GM23338 (cell line): Measurements from ENCODE around the gene BTLA. TPM values are rescaled to one million over a fixed set of nuclear protein-coding genes. Genes with fewer than 3 reads are reported as not detected.
"Not testable (repeated sequence)": the region's sequence is repeated elsewhere in the genome, so short reads cannot be mapped to it uniquely, and the experiment has no call there.

Experiments used
- ATAC-seq: fragments of 200-7000 bp; cut with Tn5 transposase; 3 replicates; pipeline ENCODE4 v1.9.1; 2020
- DNase-seq: peaks from one replicate; pipeline ENCODE4 v3.0.0-alpha.2; 2015; ENCODE audit warnings: low spot score
- H2AFZ ChIP-seq: fragments of 200-600 bp; sonication (generic); 2 replicates; pipeline ENCODE4 v1.8.0; 2016; ENCODE audit warnings: antibody characterized with exemption, mild to moderate bottlenecking, moderate library complexity
- H3F3A ChIP-seq: fragments of 200-600 bp; sonication (generic); replicated peaks from 2 replicates; pipeline ENCODE4 v1.8.0; 2017; ENCODE audit warnings: antibody characterized with exemption, mixed run types, low read depth
- H3K27ac ChIP-seq: fragments of 200-600 bp; sonication (generic); 2 replicates; pipeline ENCODE4 v1.6.1; 2016; ENCODE audit warnings: low read depth
- H3K27me3 ChIP-seq: fragments of 200-600 bp; sonication (generic); 2 replicates; pipeline ENCODE4 v1.8.0; 2016; ENCODE audit warnings: mild to moderate bottlenecking, mixed run types, moderate library complexity; ENCODE audit not compliant: insufficient read depth
- H3K36me3 ChIP-seq: fragments of 200-600 bp; sonication (generic); 2 replicates; pipeline ENCODE4 v1.8.0; 2016; ENCODE audit warnings: mild to moderate bottlenecking; ENCODE audit not compliant: insufficient read depth
- H3K4me1 ChIP-seq: fragments of 200-600 bp; sonication (generic); 2 replicates; pipeline ENCODE4 v1.8.0; 2016; ENCODE audit warnings: mild to moderate bottlenecking, moderate library complexity; ENCODE audit not compliant: insufficient read depth
- H3K4me2 ChIP-seq: fragments of 200-600 bp; sonication (generic); 2 replicates; pipeline ENCODE4 v1.7.1; 2017; ENCODE audit warnings: mixed run types
- H3K4me3 ChIP-seq: fragments of 200-600 bp; sonication (generic); 2 replicates; pipeline ENCODE4 v1.6.1; 2016; ENCODE audit warnings: mixed run types
- H3K79me2 ChIP-seq: fragments of 200-600 bp; sonication (generic); replicated peaks from 2 replicates; pipeline ENCODE4 v1.8.0; 2017; ENCODE audit warnings: mild to moderate bottlenecking; ENCODE audit not compliant: insufficient read depth
- H3K9me2 ChIP-seq: fragments of 200-600 bp; sonication (generic); 2 replicates; pipeline ENCODE4 v1.8.0; 2017; ENCODE audit not compliant: insufficient read depth
- H4K20me1 ChIP-seq: fragments of 200-600 bp; sonication (generic); replicated peaks from 2 replicates; pipeline ENCODE4 v1.8.0; 2017; ENCODE audit warnings: mild to moderate bottlenecking; ENCODE audit not compliant: insufficient read depth
- H3K27ac Mint-ChIP-seq: 2 replicates; pipeline ENCODE4 v1.8.0; 2020; ENCODE audit warnings: inconsistent platforms, mild to moderate bottlenecking, moderate library complexity, mixed read lengths
- H3K27me3 Mint-ChIP-seq: 3 replicates; pipeline ENCODE4 v1.8.0; 2022; ENCODE audit warnings: low read depth, mild to moderate bottlenecking, moderate library complexity, mixed read lengths, inconsistent platforms; ENCODE audit not compliant: insufficient read depth, poor library complexity
- H3K36me3 Mint-ChIP-seq: 3 replicates; pipeline ENCODE4 v1.8.0; 2021; ENCODE audit warnings: low read depth, mild to moderate bottlenecking, inconsistent platforms, moderate library complexity, mixed read lengths
- H3K4me1 Mint-ChIP-seq: 3 replicates; pipeline ENCODE4 v1.8.0; 2020; ENCODE audit warnings: mild to moderate bottlenecking, inconsistent platforms, mixed read lengths
- H3K4me3 Mint-ChIP-seq: 3 replicates; pipeline ENCODE4 v1.8.0; 2021; ENCODE audit warnings: moderate library complexity, mild to moderate bottlenecking, inconsistent platforms, mixed read lengths
- H3K9me3 Mint-ChIP-seq: 3 replicates; pipeline ENCODE4 v1.8.0; 2020; ENCODE audit warnings: moderate library complexity, mild to moderate bottlenecking, inconsistent platforms, mixed read lengths
- CREB1 ChIP-seq: fragments of 250-450 bp; sonication (Bioruptor Pico); IDR thresholded peaks from 2 replicates; pipeline ENCODE4 v1.5.0; 2020; ENCODE audit warnings: low read depth, mild to moderate bottlenecking, moderate library complexity
- CTCF ChIP-seq, 2 experiments: fragments of 200-600 bp in 1 of 2; sonication (generic) in 1 of 2; conservative IDR thresholded peaks; 2 replicates each; pipeline versions ENCODE4 v1.5.1 to v1.6.1; 2016 to 2017; ENCODE audit warnings: antibody characterized with exemption in 2 of 2, low read depth in 2 of 2, mild to moderate bottlenecking in 2 of 2, moderate library complexity in 1 of 2
- EZH2 ChIP-seq: fragments of 200-600 bp; sonication (generic); IDR thresholded peaks from one replicate; pipeline ENCODE4 v1.8.0; 2017; ENCODE audit warnings: antibody characterized with exemption, mild to moderate bottlenecking, low read depth; ENCODE audit not compliant: unreplicated experiment
- EZH2phosphoT487 ChIP-seq: fragments of 200-600 bp; sonication (generic); IDR thresholded peaks from one replicate; pipeline ENCODE4 v1.8.1; 2018; ENCODE audit warnings: antibody characterized with exemption; ENCODE audit not compliant: unreplicated experiment
- JUNB ChIP-seq: IDR thresholded peaks from one replicate; pipeline ENCODE4 v1.6.1; 2016; ENCODE audit warnings: antibody characterized with exemption; ENCODE audit not compliant: unreplicated experiment
- POLR2AphosphoS5 ChIP-seq: IDR thresholded peaks from 2 replicates; pipeline ENCODE4 v1.6.1; 2016; ENCODE audit warnings: antibody characterized with exemption, low read depth
- STAT1 ChIP-seq: IDR thresholded peaks from one replicate; pipeline ENCODE4 v1.6.1; 2016; ENCODE audit warnings: antibody characterized with exemption; ENCODE audit not compliant: unreplicated experiment
- ZNF114 ChIP-seq: fragments of 250-450 bp; sonication (Bioruptor Pico); IDR thresholded peaks from 2 replicates; pipeline ENCODE4 v1.5.0; 2020; ENCODE audit warnings: mild to moderate bottlenecking, moderate library complexity
- ZNF331 ChIP-seq: fragments of 250-450 bp; sonication (Bioruptor Pico); IDR thresholded peaks from 2 replicates; pipeline ENCODE4 v1.5.0; 2020; ENCODE audit warnings: low read depth, mild to moderate bottlenecking, moderate library complexity
- polyA plus RNA-seq: library from polyadenylated mRNA; unstranded; fragments of >200 nt; fragmentation: Nextera tagmentation; extraction: Ambion mirVana; gene quantifications from 2 replicates; pipeline ENCODE4 v1.2.1, GENCODE V29; 2016
- total RNA-seq: library from RNA; depleted of rRNA; stranded (reverse); fragments of >200 nt; shearing (Covaris generic); gene quantifications from 2 replicates; pipeline ENCODE4 v1.2.3, GENCODE V29; 2014

The BTLA gene
- total and polyA plus RNA-seq, 2 experiments from 2014 or later: 0.44 TPM; not detected in 1

- Histone ChIP-seq H3K9me2 (no peaks in the 10 kb centered on the region), H3K79me2 (no peaks in the 10 kb centered on the region), H3K4me3 (no peak overlapping the region), H3K27ac (no peak overlapping the region), H3K36me3 (no peaks in the 10 kb centered on the region; the same call in 1 of the 2 replicates), H2AFZ (no peak overlapping the region), H3K27me3 (no peaks in the 10 kb centered on the region), H4K20me1 (no peaks in the 10 kb centered on the region), H3K4me1 (no peaks in the 10 kb centered on the region), H3K4me2 (no peak overlapping the region), H3F3A (peaks cover 4% of the 10 kb centered on the region; the same call in 1 of the 2 replicates)
- Mint-ChIP-seq H3K4me1 (no peaks in the 10 kb centered on the region), H3K36me3 (peaks cover 12% of the 10 kb centered on the region; the same call in 2 of the 3 replicates), H3K4me3 (no peak overlapping the region), H3K9me3 (no peaks in the 10 kb centered on the region), H3K27ac (no peak overlapping the region), H3K27me3 (no peaks in the 10 kb centered on the region)
- DNase-seq (peak; percentile 51), ATAC-seq (no peak)
- peak in 1 of 2 experiments; percentile 74; a peak in 3 of 4 replicates for TF ChIP-seq CTCF (conservative IDR thresholded peaks at IDR 0.05; ENCODE audit: low read depth in 2 of 2)
- no peak for TF ChIP-seq JUNB
These were observed 32.1 kb upstream of the BTLA start for GRCh38 chr3:112531358-112531781.

GRCh38 chr3:112530573-112530972 is 31.3 kb upstream of the BTLA start:
- Histone ChIP-seq H3F3A (peaks cover 4% of the 10 kb centered on the region; the same call in 1 of the 2 replicates), H3K79me2 (no peaks in the 10 kb centered on the region), H3K9me2 (no peaks in the 10 kb centered on the region), H3K4me2 (no peak overlapping the region), H3K36me3 (no peaks in the 10 kb centered on the region; the same call in 1 of the 2 replicates), H3K27ac (no peak overlapping the region; the same call in 1 of the 2 replicates), H3K4me1 (no peaks in the 10 kb centered on the region), H3K27me3 (no peaks in the 10 kb centered on the region), H3K4me3 (no peak overlapping the region), H2AFZ (no peak overlapping the region), H4K20me1 (no peaks in the 10 kb centered on the region)
- no peaks in the 10 kb centered on the region; the same call in 2 of the 3 replicates for H3K9me3 Mint-ChIP-seq
- TF ChIP-seq EZH2phosphoT487 (no peak), CREB1 (CRISPR knock-in tag) (no peak), ZNF331 (CRISPR knock-in tag) (no peak), STAT1 (no peak), EZH2 (no peak), ZNF114 (no peak), POLR2AphosphoS5 (no peak), JUNB (no peak)
- H3K27ac Mint-ChIP-seq: no peak overlapping the region
- no peaks in the 10 kb centered on the region for H3K4me1 Mint-ChIP-seq
- no peak for DNase-seq
- H3K4me3 Mint-ChIP-seq: no peak overlapping the region
- no peak for ATAC-seq
- no peaks in the 10 kb centered on the region for H3K27me3 Mint-ChIP-seq
- peaks cover 12% of the 10 kb centered on the region; the same call in 2 of the 3 replicates for H3K36me3 Mint-ChIP-seq

DNA sequence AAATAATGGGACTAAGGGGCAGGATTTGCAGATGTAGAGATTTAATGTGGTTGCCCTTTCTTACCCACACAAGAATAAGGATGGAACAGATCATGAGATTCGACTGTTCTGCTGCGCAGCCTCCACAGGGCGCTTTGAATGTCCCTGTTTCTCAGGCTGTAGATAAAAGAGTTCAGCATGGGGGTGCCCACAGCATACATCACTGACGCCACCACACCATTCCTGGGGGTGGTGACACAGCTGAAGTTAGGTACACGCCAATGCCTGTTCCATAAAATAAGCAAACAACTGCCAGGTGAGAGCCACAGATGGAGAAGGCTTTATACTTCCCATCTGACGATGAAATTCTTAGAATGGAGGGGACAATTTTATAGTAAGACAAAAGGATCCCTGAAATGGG is 24.9 kb upstream of the BTLA start:
- H3K4me1 ChIP-seq, H3K27me3 ChIP-seq, H3K27me3 Mint-ChIP-seq, H3K4me1 Mint-ChIP-seq, H3K4me3 ChIP-seq, H3K27ac Mint-ChIP-seq, H3K4me2 ChIP-seq, H2AFZ ChIP-seq, H3K79me2 ChIP-seq, H3F3A ChIP-seq, H3K36me3 ChIP-seq, ATAC-seq, DNase-seq, H3K9me2 ChIP-seq, H4K20me1 ChIP-seq, H3K36me3 Mint-ChIP-seq, H3K4me3 Mint-ChIP-seq, H3K9me3 Mint-ChIP-seq, H3K27ac ChIP-seq: not testable (repeated sequence)
